HL-60/S4 treated with phorbol 12-myristate 13-acetate at 8.2 ng/mL for 4 days and 3 days (cell line): ENCODE measurements around the gene GMEB2.
"Not testable (repeated sequence)": the region's sequence is repeated elsewhere in the genome, so short reads cannot be mapped to it uniquely, and the experiment has no call there.

Source experiments
- in situ Hi-C: fragments of 300-500 bp; cut with MboI; formaldehyde crosslinking; loops from 2 replicates; pipeline ENCODE4 v1.15.0; 2022; ENCODE audit warnings: low sequenced_read_pairs

Gene GMEB2

GRCh38 chr20:63639093-63639975 lies 12.4 kb upstream of the GMEB2 start:
- in situ Hi-C loops = no loop called here

- in situ Hi-C loops = no loop called here
Measured at GRCh38 chr20:63636752-63637628, 10.1 kb upstream of the GMEB2 start.

- in situ Hi-C loops = no loop called here
Measured at GRCh38 chr20:63635431-63636141, 8.7 kb upstream of the GMEB2 start.

GRCh38 chr20:63633732-63634131 lies 6.8 kb upstream of the GMEB2 start:
- in situ Hi-C loops = no loop called here

- in situ Hi-C loops = not testable (repeated sequence)
Measured at GRCh38 chr20:63631426-63631825, 4.5 kb upstream of the GMEB2 start.

- in situ Hi-C loops = not testable (repeated sequence)
Measured at GRCh38 chr20:63630956-63631355, 4.1 kb upstream of the GMEB2 start.

GRCh38 chr20:63628246-63628975 lies 1.5 kb upstream of the GMEB2 start:
- in situ Hi-C loops = no loop called here

- in situ Hi-C loops = no loop called here
Measured at GRCh38 chr20:63627751-63628245, 897 bp upstream of the GMEB2 start.

GRCh38 chr20:63627129-63627750 lies 339 bp upstream of the GMEB2 start:
- in situ Hi-C loops = no loop called here

- in situ Hi-C loops = no loop called here
Measured at GRCh38 chr20:63625771-63626423, 1.0 kb downstream of the GMEB2 start.

GRCh38 chr20:63624486-63624885 lies 2.4 kb downstream of the GMEB2 start:
- in situ Hi-C loops = no loop called here

- in situ Hi-C loops = no loop called here
Measured at GRCh38 chr20:63622732-63623131, 4.2 kb downstream of the GMEB2 start.

- in situ Hi-C loops = no loop called here
Measured at GRCh38 chr20:63622096-63622495, 4.8 kb downstream of the GMEB2 start.

GRCh38 chr20:63620991-63621390 lies 5.9 kb downstream of the GMEB2 start:
- in situ Hi-C loops = no loop called here

GRCh38 chr20:63619505-63619904 lies 7.4 kb downstream of the GMEB2 start:
- in situ Hi-C loops = no loop called here

- in situ Hi-C loops = no loop called here
Measured at GRCh38 chr20:63619086-63619485, 7.8 kb downstream of the GMEB2 start.

GRCh38 chr20:63618291-63618980 lies 8.5 kb downstream of the GMEB2 start:
- in situ Hi-C loops = no loop called here

- in situ Hi-C loops = no loop called here
Measured at GRCh38 chr20:63617876-63618265, 9.0 kb downstream of the GMEB2 start.
